OCI-LY3 (cell line): ENCODE results near the gene PDXP.

ENCODE experiments used
- EZH2phosphoT487 ChIP-seq: fragments of 200-600 bp; shearing (Covaris generic); IDR thresholded peaks from 2 replicates; pipeline ENCODE4 v1.6.1; 2018; ENCODE audit warnings: antibody characterized with exemption, mixed run types, low read depth
- TF ChIP-seq, protein P1 (sequence below): fragments of 200-600, 300-600 bp; sonication (generic); IDR thresholded peaks from 2 replicates; pipeline ENCODE4 v1.5.1; 2014; ENCODE audit warnings: antibody characterized with exemption, low read length, low read depth

DNA sequence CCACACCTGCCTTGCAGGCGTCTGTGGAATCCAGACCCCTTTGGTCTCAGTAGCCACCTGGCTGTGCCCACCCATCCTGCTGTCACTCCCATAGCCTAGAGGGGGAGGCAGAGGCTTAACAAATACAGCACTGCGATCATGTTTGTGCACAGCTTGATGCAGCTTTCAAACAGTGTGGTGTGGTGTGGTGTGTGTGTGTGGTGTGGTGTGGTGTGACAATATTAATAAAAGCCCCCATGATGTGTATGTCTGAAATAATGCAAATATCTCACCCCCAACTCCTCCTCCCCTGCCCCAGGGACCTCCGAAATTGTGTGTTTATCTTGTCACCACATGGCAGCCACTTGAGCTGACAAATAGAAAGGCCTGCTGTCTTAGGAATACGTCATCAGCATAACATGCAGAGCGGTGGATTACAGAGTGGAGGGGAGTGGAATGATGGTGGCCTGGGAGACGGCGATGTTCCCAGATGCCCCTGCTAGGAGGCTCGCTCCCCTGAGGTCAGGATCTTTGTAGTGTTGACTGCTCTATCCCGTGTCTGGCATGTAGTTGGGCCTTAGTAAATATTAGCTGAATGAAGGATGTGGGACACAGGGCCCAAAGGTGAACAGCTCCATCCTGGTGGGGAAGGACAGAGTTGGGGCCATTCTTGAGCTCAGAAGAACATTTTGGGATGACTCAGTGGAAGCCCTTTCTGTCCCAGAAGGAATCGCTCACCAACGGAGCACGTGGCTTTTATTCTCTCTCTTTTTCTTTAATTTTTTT is 2.8 kb downstream of the PDXP start:
- TF ChIP-seq, protein P1, sequence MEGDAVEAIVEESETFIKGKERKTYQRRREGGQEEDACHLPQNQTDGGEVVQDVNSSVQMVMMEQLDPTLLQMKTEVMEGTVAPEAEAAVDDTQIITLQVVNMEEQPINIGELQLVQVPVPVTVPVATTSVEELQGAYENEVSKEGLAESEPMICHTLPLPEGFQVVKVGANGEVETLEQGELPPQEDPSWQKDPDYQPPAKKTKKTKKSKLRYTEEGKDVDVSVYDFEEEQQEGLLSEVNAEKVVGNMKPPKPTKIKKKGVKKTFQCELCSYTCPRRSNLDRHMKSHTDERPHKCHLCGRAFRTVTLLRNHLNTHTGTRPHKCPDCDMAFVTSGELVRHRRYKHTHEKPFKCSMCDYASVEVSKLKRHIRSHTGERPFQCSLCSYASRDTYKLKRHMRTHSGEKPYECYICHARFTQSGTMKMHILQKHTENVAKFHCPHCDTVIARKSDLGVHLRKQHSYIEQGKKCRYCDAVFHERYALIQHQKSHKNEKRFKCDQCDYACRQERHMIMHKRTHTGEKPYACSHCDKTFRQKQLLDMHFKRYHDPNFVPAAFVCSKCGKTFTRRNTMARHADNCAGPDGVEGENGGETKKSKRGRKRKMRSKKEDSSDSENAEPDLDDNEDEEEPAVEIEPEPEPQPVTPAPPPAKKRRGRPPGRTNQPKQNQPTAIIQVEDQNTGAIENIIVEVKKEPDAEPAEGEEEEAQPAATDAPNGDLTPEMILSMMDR, result peak; percentile 43
- TF ChIP-seq EZH2phosphoT487, result no peak
